ENCODE data around the gene CXCR5.

Gene CXCR5

GRCh38 chr11:118927554-118928100, 43.9 kb downstream of the CXCR5 start:
- DNase-seq (ENCODE audit: low spot score), result no peak

GRCh38 chr11:118928101-118928869, 44.6 kb downstream of the CXCR5 start:
- peak; percentile 94 for DNase-seq (ENCODE audit: low spot score)

GRCh38 chr11:118928870-118929500, 45.3 kb downstream of the CXCR5 start:
- no peak for DNase-seq (ENCODE audit: low spot score)

- peak; percentile 69 for DNase-seq (ENCODE audit: low spot score)
Measured at GRCh38 chr11:118929501-118930093, 45.9 kb downstream of the CXCR5 start.

- peak; percentile 88 for DNase-seq (ENCODE audit: low spot score)
Measured at GRCh38 chr11:118930094-118930712, 46.5 kb downstream of the CXCR5 start.

GRCh38 chr11:118931571-118931970, 47.9 kb downstream of the CXCR5 start:
- no peak for DNase-seq (ENCODE audit: low spot score)

- DNase-seq (ENCODE audit: low spot score), result no peak
Measured at GRCh38 chr11:118933486-118933885, 49.8 kb downstream of the CXCR5 start.

GRCh38 chr11:118935376-118935775, 51.7 kb downstream of the CXCR5 start:
- no peak for DNase-seq (ENCODE audit: low spot score)

GRCh38 chr11:118938491-118939403, 55.1 kb downstream of the CXCR5 start:
- no peak for DNase-seq (ENCODE audit: low spot score)

- no peak for DNase-seq (ENCODE audit: low spot score)
Measured at GRCh38 chr11:118939404-118939915, 55.8 kb downstream of the CXCR5 start.

GRCh38 chr11:118939953-118940598, 56.4 kb downstream of the CXCR5 start:
- no peak for DNase-seq (ENCODE audit: low spot score)

GRCh38 chr11:118947091-118947490, 63.4 kb downstream of the CXCR5 start:
- DNase-seq (ENCODE audit: low spot score), result no peak
